HEK293 (cell line): Measurements from ENCODE around the gene GALNT10.

Experiments
- CTCF ChIA-PET: fragments of 350-600 bp; formaldehyde crosslinking; extraction: SDS; loops from one replicate; lab custom pipeline; 2021; ENCODE audit warnings: antibody characterized with exemption; lab: Yijun Ruan, JAX
- POLR2A ChIA-PET: fragments of 300-600 bp; formaldehyde crosslinking; extraction: SDS; loops from one replicate; lab custom pipeline; 2020; ENCODE audit warnings: antibody characterized with exemption, inconsistent platforms; lab: Yijun Ruan, JAX
- H3K27ac ChIP-seq: fragments of 200-500 bp; sonication (Bioruptor generic); 2 replicates; pipeline ENCODE4 v1.5.1; 2014; ENCODE audit warnings: low read depth, low read length, control low read depth, inconsistent platforms; ENCODE audit errors: extremely low read depth
- H3K36me3 ChIP-seq, 2 experiments: fragments of 200-500 bp in 1 of 2; sonication (Bioruptor generic) in 1 of 2; 1 replicate in 1 of 2; 2 replicates in 1 of 2; pipeline ENCODE4 v1.5.1; 2014 to 2017; ENCODE audit warnings: inconsistent platforms in 2 of 2, low read length in 2 of 2; ENCODE audit not compliant: control insufficient read depth in 2 of 2, insufficient read depth in 1 of 2
- H3K4me1 ChIP-seq: fragments of 200-500 bp; sonication (Bioruptor generic); 2 replicates; pipeline ENCODE4 v1.5.1; 2014; ENCODE audit warnings: mild to moderate bottlenecking, low read length, inconsistent platforms; ENCODE audit not compliant: control insufficient read depth, insufficient read depth
- H3K4me3 ChIP-seq: 2 replicates; pipeline ENCODE4 v1.5.1; 2011; ENCODE audit warnings: low read depth, mild to moderate bottlenecking, control low read depth, low read length, moderate library complexity
- H3K9me3 ChIP-seq: fragments of 200-500 bp; sonication (Bioruptor generic); 2 replicates; pipeline ENCODE4 v1.5.1; 2014; ENCODE audit warnings: low read depth, low read length, inconsistent platforms; ENCODE audit not compliant: control insufficient read depth, insufficient read depth
- GLIS1 ChIP-seq: fragments of 450-650 bp; formaldehyde crosslinking; IDR thresholded peaks from 2 replicates; pipeline ENCODE4 v1.5.1; 2016; ENCODE audit warnings: missing biosample characterization, missing genetic modification characterization
- KLF1 ChIP-seq: fragments of 450-650 bp; formaldehyde crosslinking; IDR thresholded peaks from 2 replicates; pipeline ENCODE4 v1.5.1; 2016; ENCODE audit warnings: missing biosample characterization, missing genetic modification characterization
- PATZ1 ChIP-seq: fragments of 450-650 bp; formaldehyde crosslinking; IDR thresholded peaks from 2 replicates; pipeline ENCODE4 v1.5.1; 2016; ENCODE audit warnings: missing biosample characterization, missing genetic modification characterization
- PRDM2 ChIP-seq: fragments of 450-650 bp; formaldehyde crosslinking; IDR thresholded peaks from 2 replicates; pipeline ENCODE4 v1.5.1; 2016; ENCODE audit warnings: missing biosample characterization, missing genetic modification characterization, borderline replicate concordance
- PRDM4 ChIP-seq: fragments of 450-650 bp; formaldehyde crosslinking; IDR thresholded peaks from 2 replicates; pipeline ENCODE4 v1.5.1; 2017; ENCODE audit warnings: missing biosample characterization, missing genetic modification characterization
- ZBTB1 ChIP-seq: fragments of 450-650 bp; formaldehyde crosslinking; IDR thresholded peaks from 2 replicates; pipeline ENCODE4 v1.5.1; 2016; ENCODE audit warnings: missing biosample characterization, missing genetic modification characterization
- ZFP69B ChIP-seq: fragments of 450-650 bp; formaldehyde crosslinking; IDR thresholded peaks from 2 replicates; pipeline ENCODE4 v1.5.1; 2016; ENCODE audit warnings: missing biosample characterization, missing genetic modification characterization
- ZIC2 ChIP-seq: fragments of 450-650 bp; formaldehyde crosslinking; IDR thresholded peaks from 2 replicates; pipeline ENCODE4 v1.5.1; 2016; ENCODE audit warnings: missing biosample characterization, missing genetic modification characterization
- ZNF174 ChIP-seq: fragments of 450-650 bp; formaldehyde crosslinking; IDR thresholded peaks from 2 replicates; pipeline ENCODE4 v1.5.0; 2017; ENCODE audit warnings: missing biosample characterization, mild to moderate bottlenecking, missing genetic modification characterization
- ZNF341 ChIP-seq: fragments of 450-650 bp; formaldehyde crosslinking; IDR thresholded peaks from 2 replicates; pipeline ENCODE4; 2016; ENCODE audit warnings: low read depth, missing biosample characterization, missing genetic modification characterization
- ZNF48 ChIP-seq: fragments of 450-650 bp; formaldehyde crosslinking; IDR thresholded peaks from 2 replicates; pipeline ENCODE4 v1.5.1; 2016; ENCODE audit warnings: missing biosample characterization, missing genetic modification characterization
- ZNF530 ChIP-seq: fragments of 450-650 bp; formaldehyde crosslinking; IDR thresholded peaks from 2 replicates; pipeline ENCODE4 v1.5.1; 2016; ENCODE audit warnings: low read depth, missing biosample characterization, missing genetic modification characterization
- ZNF585B ChIP-seq: fragments of 450-650 bp; formaldehyde crosslinking; IDR thresholded peaks from 2 replicates; pipeline ENCODE4 v1.5.1; 2016; ENCODE audit warnings: missing biosample characterization, missing genetic modification characterization
- ZNF660 ChIP-seq: fragments of 450-650 bp; IDR thresholded peaks from 2 replicates; pipeline ENCODE4 v1.5.1; 2018; ENCODE audit warnings: missing biosample characterization, mild to moderate bottlenecking, missing genetic modification characterization
- ZNF692 ChIP-seq: fragments of 450-650 bp; formaldehyde crosslinking; IDR thresholded peaks from 2 replicates; pipeline ENCODE4 v1.5.1; 2016; ENCODE audit warnings: missing biosample characterization, missing genetic modification characterization
- ZNF776 ChIP-seq: fragments of 450-650 bp; formaldehyde crosslinking; IDR thresholded peaks from 2 replicates; pipeline ENCODE4 v1.5.0; 2017; ENCODE audit warnings: missing biosample characterization, missing genetic modification characterization, borderline replicate concordance
- ZNF791 ChIP-seq: fragments of 450-650 bp; formaldehyde crosslinking; IDR thresholded peaks from 2 replicates; pipeline ENCODE4 v1.5.1; 2016; ENCODE audit warnings: missing biosample characterization, missing genetic modification characterization
- ZNF837 ChIP-seq: fragments of 450-650 bp; formaldehyde crosslinking; IDR thresholded peaks from 2 replicates; pipeline ENCODE4 v1.5.1; 2016; ENCODE audit warnings: missing biosample characterization, missing genetic modification characterization
- ZSCAN30 ChIP-seq: fragments of 450-650 bp; IDR thresholded peaks from 2 replicates; pipeline ENCODE4 v1.5.1; 2018; ENCODE audit warnings: missing biosample characterization, mild to moderate bottlenecking, missing genetic modification characterization, moderate library complexity
- ZXDB ChIP-seq: fragments of 450-650 bp; formaldehyde crosslinking; IDR thresholded peaks from 2 replicates; pipeline ENCODE4 v1.5.1; 2016; ENCODE audit warnings: missing biosample characterization, missing genetic modification characterization

Gene GALNT10

GRCh38 chr5:154405078-154405792 lies 214.7 kb downstream of the GALNT10 start (continued):
- TF ChIP-seq PRDM4 (tag by site-specific recombination), result 0 out of 2 replicates have a peak, but pooled peaks have one; percentile 8
- TF ChIP-seq ZNF660 (tag by site-specific recombination), result 0 out of 2 replicates have a peak, but pooled peaks have one; percentile 27
- peak; percentile 78; the same call in 1 of the 2 replicates for TF ChIP-seq ZSCAN30 (tag by site-specific recombination)
- TF ChIP-seq ZNF585B (tag by site-specific recombination), result peak; percentile 40; the same call in 1 of the 2 replicates
- peak; percentile 65; the same call in 1 of the 2 replicates for TF ChIP-seq ZXDB (tag by site-specific recombination)
- peak; percentile 72 for TF ChIP-seq PATZ1 (tag by site-specific recombination)
- TF ChIP-seq ZNF174 (tag by site-specific recombination), result no peak
- peak; percentile 70 for TF ChIP-seq GLIS1
- TF ChIP-seq, all 188 proteins: peak for 35

GRCh38 chr5:154406231-154406630 lies 215.7 kb downstream of the GALNT10 start:
- peaks cover 0 to 2% of the 10 kb centered on the region in 2 experiments; a peak in 1 of 3 replicates for H3K36me3 ChIP-seq
- POLR2A ChIA-PET, result no interaction called here
- no peak overlapping the region for H3K27ac ChIP-seq
- no peaks in the 10 kb centered on the region for H3K4me1 ChIP-seq
- no peaks in the 10 kb centered on the region for H3K9me3 ChIP-seq
- CTCF ChIA-PET, result interaction anchor here (0.6 to 5.6 kb wide), 16 partner anchors 12 to 431 kb away, joined by 3 to 96 read pairs (median 6); no protein-coding TSS in a partner anchor
- TF ChIP-seq ZNF692 (tag by site-specific recombination) (no peak), KLF1 (tag by site-specific recombination) (peak; percentile 47; the same call in 1 of the 2 replicates)
- H3K4me3 ChIP-seq, result no peak overlapping the region

GRCh38 chr5:154406826-154407225 lies 216.3 kb downstream of the GALNT10 start:
- ChIA-PET POLR2A (no interaction called here), CTCF (interaction anchor here (0.6 to 5.6 kb wide), 5 partner anchors 90 to 432 kb away, joined by 3 to 96 read pairs (median 5); no protein-coding TSS in a partner anchor)
- Histone ChIP-seq H3K36me3 (peaks cover 0 to 4% of the 10 kb centered on the region in 2 experiments; a peak in 1 of 3 replicates), H3K4me1 (no peaks in the 10 kb centered on the region), H3K9me3 (no peaks in the 10 kb centered on the region), H3K4me3 (no peak overlapping the region), H3K27ac (no peak overlapping the region)
- TF ChIP-seq ZNF585B (tag by site-specific recombination), result no peak
- TF ChIP-seq PRDM2 (tag by site-specific recombination), result no peak
- no peak for TF ChIP-seq ZNF791 (tag by site-specific recombination)
- no peak for TF ChIP-seq ZNF48 (tag by site-specific recombination)
- no peak for TF ChIP-seq ZXDB (tag by site-specific recombination)
- no peak for TF ChIP-seq ZFP69B (tag by site-specific recombination)
- no peak for TF ChIP-seq ZNF530 (tag by site-specific recombination)
- no peak for TF ChIP-seq ZBTB1 (tag by site-specific recombination)
- no peak for TF ChIP-seq ZNF341 (tag by site-specific recombination)
- no peak for TF ChIP-seq ZIC2 (tag by site-specific recombination)
- TF ChIP-seq ZNF776 (tag by site-specific recombination), result no peak
- no peak for TF ChIP-seq ZNF837
